RWPE2 (cell line): ENCODE data around the gene ITGAX.
"Not testable (repeated sequence)": the region's sequence is repeated elsewhere in the genome, so short reads cannot be mapped to it uniquely, and the experiment has no call there.

Source experiments
- ATAC-seq: fragments of 200-7000 bp; cut with Tn5 transposase; 3 replicates; pipeline ENCODE4 v1.9.1; 2021; ENCODE audit warnings: low read depth
- DNase-seq: peaks from one replicate; pipeline ENCODE4 v3.0.0-alpha.2; 2020; ENCODE audit warnings: low spot score
- H3K27ac ChIP-seq: fragments of 450-650 bp; 2 replicates; pipeline ENCODE4 v1.5.1; 2017; ENCODE audit warnings: mild to moderate bottlenecking; ENCODE audit not compliant: poor library complexity, severe bottlenecking
- H3K27me3 ChIP-seq: fragments of 250-450 bp; sonication (Bioruptor Pico); 2 replicates; pipeline ENCODE4 v1.5.1; 2021; ENCODE audit warnings: mild to moderate bottlenecking, moderate library complexity; ENCODE audit not compliant: insufficient read depth, poor library complexity, severe bottlenecking
- H3K36me3 ChIP-seq: fragments of 250-450 bp; sonication (Bioruptor Pico); 2 replicates; pipeline ENCODE4 v1.5.1; 2020; ENCODE audit warnings: low read depth, mild to moderate bottlenecking, moderate library complexity
- H3K4me1 ChIP-seq: fragments of 250-450 bp; sonication (Bioruptor Pico); 2 replicates; pipeline ENCODE4 v1.5.1; 2021; ENCODE audit warnings: mild to moderate bottlenecking, moderate library complexity; ENCODE audit not compliant: insufficient read depth, poor library complexity, severe bottlenecking
- H3K4me3 ChIP-seq: fragments of 250-450 bp; sonication (Bioruptor Pico); 2 replicates; pipeline ENCODE4 v1.5.1; 2021; ENCODE audit warnings: mild to moderate bottlenecking, moderate library complexity; ENCODE audit not compliant: severe bottlenecking
- H3K9me3 ChIP-seq: fragments of 250-450 bp; sonication (Bioruptor Pico); 2 replicates; pipeline ENCODE4 v1.5.1; 2021; ENCODE audit warnings: mild to moderate bottlenecking, moderate library complexity; ENCODE audit not compliant: severe bottlenecking
- TF ChIP-seq, protein P1 (sequence below): fragments of 450-650 bp; IDR thresholded peaks from one replicate; pipeline ENCODE4 v1.5.1; 2017; ENCODE audit warnings: mild to moderate bottlenecking, moderate library complexity; ENCODE audit not compliant: poor library complexity, severe bottlenecking

The ITGAX gene

DNA sequence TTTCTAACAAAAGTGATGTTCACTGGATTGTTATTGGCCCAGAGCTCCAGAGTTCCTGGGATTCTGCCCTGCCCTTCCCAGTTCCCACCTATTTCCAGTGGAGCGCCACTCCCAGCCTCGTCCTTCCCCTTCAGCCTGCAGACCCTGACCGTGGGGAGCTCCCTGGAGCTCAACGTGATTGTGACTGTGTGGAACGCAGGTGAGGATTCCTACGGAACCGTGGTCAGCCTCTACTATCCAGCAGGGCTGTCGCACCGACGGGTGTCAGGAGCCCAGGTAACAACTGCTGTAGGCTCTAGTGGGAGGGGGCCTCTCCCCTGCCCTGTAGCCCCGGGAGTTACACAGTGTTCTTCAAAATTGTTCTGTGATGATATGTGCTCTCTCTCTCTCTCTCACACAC, 61.4 kb downstream of the ITGAX start:
- no peak overlapping the region for H3K4me3 ChIP-seq
- H3K9me3 ChIP-seq, result no peaks in the 10 kb centered on the region
- no peak for ATAC-seq
- H3K36me3 ChIP-seq, result no peaks in the 10 kb centered on the region
- DNase-seq, result no peak
- H3K4me1 ChIP-seq, result no peaks in the 10 kb centered on the region
- H3K27ac ChIP-seq, result no peak overlapping the region
- no peaks in the 10 kb centered on the region for H3K27me3 ChIP-seq
- TF ChIP-seq, protein P1, sequence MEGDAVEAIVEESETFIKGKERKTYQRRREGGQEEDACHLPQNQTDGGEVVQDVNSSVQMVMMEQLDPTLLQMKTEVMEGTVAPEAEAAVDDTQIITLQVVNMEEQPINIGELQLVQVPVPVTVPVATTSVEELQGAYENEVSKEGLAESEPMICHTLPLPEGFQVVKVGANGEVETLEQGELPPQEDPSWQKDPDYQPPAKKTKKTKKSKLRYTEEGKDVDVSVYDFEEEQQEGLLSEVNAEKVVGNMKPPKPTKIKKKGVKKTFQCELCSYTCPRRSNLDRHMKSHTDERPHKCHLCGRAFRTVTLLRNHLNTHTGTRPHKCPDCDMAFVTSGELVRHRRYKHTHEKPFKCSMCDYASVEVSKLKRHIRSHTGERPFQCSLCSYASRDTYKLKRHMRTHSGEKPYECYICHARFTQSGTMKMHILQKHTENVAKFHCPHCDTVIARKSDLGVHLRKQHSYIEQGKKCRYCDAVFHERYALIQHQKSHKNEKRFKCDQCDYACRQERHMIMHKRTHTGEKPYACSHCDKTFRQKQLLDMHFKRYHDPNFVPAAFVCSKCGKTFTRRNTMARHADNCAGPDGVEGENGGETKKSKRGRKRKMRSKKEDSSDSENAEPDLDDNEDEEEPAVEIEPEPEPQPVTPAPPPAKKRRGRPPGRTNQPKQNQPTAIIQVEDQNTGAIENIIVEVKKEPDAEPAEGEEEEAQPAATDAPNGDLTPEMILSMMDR, result no peak

DNA sequence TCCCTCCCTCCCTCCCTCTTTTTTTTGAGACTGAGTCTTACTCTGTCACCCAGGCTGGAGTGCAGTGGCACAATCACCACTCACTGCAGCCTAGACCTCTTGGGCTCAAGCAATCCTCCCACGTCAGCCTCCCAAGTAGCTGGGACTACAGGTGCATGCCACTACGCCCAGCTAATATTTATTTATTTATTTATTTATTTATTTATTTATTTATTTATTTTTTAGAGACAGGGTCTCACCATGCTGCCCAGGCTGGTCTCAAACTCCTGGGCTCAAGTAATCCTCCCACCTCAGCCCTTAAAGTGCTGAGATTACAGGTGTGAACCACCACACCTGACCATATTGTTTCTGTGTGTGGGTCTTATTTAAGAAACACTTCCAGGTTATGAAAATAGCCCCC, 62.1 kb downstream of the ITGAX start:
- H3K4me3 ChIP-seq, result not testable (repeated sequence)

DNA sequence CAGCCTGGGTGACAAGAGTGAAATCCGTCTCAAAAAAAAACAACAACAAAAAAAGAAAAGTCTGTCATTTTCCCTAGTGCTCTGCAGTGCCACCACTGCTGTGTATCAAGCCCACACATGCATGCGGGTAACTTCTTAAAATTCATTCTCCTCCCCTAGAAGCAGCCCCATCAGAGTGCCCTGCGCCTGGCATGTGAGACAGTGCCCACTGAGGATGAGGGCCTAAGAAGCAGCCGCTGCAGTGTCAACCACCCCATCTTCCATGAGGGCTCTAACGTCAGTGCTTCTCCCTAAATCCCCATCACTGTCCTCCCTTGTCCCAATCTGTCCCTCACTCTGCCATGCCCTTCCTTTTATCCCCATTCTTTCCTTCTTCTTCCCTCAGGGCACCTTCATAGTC, 62.9 kb downstream of the ITGAX start:
- no peak overlapping the region for H3K27ac ChIP-seq
- no peak overlapping the region for H3K4me3 ChIP-seq
- no peak for DNase-seq
- no peak for ATAC-seq
- no peaks in the 10 kb centered on the region for H3K27me3 ChIP-seq
- TF ChIP-seq, protein P1, result no peak
- no peaks in the 10 kb centered on the region for H3K36me3 ChIP-seq
- no peaks in the 10 kb centered on the region for H3K4me1 ChIP-seq
- no peaks in the 10 kb centered on the region for H3K9me3 ChIP-seq

More for the DNA sequence above, 62.1 kb downstream of the ITGAX start:
- not testable (repeated sequence) for H3K9me3 ChIP-seq, H3K27me3 ChIP-seq, H3K36me3 ChIP-seq, ATAC-seq, H3K27ac ChIP-seq, H3K4me1 ChIP-seq, DNase-seq

DNA sequence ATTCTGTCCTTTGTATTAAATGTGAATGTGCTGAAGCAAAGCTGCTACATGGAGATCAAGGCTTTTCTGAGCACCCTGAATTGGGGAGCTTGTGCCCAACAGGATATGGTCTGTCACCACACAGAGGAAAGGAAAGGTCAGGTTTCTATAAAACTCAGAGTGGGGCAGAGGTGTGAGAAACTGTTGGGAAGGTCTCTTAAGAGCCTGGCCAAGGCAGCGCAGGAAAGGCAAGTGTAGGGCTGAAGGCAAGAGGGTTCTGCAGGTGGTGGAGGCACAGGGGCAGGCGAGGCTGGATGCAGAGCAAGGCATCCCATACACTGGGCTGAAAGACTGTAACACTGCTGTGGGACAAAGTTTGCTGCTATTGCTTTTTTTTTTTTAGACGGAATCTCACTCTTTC, 65.1 kb downstream of the ITGAX start:
- no peaks in the 10 kb centered on the region for H3K36me3 ChIP-seq
- no peak overlapping the region for H3K4me3 ChIP-seq
- H3K9me3 ChIP-seq, result no peaks in the 10 kb centered on the region
- H3K27ac ChIP-seq, result no peak overlapping the region
- no peak for DNase-seq
- no peak for ATAC-seq
- H3K4me1 ChIP-seq, result no peaks in the 10 kb centered on the region
- TF ChIP-seq, protein P1, result no peak
- no peaks in the 10 kb centered on the region for H3K27me3 ChIP-seq

DNA sequence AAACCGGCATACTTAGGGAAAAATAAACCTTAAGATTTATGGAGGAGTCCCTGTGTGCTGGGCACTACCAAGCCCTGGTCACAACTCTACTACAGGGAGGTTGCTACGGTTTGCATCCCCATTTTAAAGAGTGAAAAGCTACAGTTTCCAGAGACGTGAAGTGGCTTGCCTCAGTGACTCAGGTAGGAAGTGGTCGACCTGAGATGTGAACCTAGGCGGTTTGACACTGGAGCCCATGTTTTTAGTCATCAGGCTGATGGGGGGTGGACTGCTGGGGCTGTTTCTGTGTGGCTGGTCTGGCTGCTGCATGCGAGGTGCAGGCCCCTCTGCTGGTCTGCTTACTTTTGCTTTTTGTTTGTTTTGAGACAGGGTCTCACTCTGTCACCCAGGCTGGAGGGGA, 66.6 kb downstream of the ITGAX start:
- DNase-seq (no peak), ATAC-seq (no peak; the same call in 2 of the 3 replicates)
- Histone ChIP-seq H3K27me3 (no peaks in the 10 kb centered on the region), H3K4me1 (no peaks in the 10 kb centered on the region), H3K27ac (no peak overlapping the region), H3K36me3 (no peaks in the 10 kb centered on the region), H3K4me3 (no peak overlapping the region), H3K9me3 (no peaks in the 10 kb centered on the region)
- TF ChIP-seq, protein P1, result no peak

DNA sequence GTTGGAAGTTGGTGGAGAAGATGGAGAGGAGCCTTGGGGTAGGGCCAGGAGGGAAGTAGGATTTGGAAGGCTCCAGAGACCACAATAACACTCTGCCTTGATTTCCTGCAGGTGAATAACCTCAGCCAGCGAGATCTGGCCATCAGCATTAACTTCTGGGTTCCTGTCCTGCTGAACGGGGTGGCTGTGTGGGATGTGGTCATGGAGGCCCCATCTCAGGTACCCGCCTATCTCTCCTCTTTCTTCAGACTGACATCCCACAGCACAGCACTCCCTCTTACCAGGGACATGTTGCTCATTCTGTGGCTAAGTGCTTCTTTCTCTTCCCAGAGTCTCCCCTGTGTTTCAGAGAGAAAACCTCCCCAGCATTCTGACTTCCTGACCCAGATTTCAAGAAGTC, 68.3 kb downstream of the ITGAX start:
- Histone ChIP-seq H3K4me3 (no peak overlapping the region), H3K9me3 (no peaks in the 10 kb centered on the region), H3K36me3 (no peaks in the 10 kb centered on the region), H3K27me3 (no peaks in the 10 kb centered on the region), H3K4me1 (peaks cover 1% of the 10 kb centered on the region), H3K27ac (no peak overlapping the region)
- TF ChIP-seq, protein P1, result no peak
- DNase-seq (no peak), ATAC-seq (no peak)
